ENCODE measurements around the gene AVL9. TPM values are rescaled to one million over a fixed set of nuclear protein-coding genes. Genes with fewer than 3 reads are reported as not detected.
"Not testable (repeated sequence)": the region's sequence is repeated elsewhere in the genome, so short reads cannot be mapped to it uniquely, and the experiment has no call there.

Gene AVL9
- total RNA-seq, 1 donor from 2014 or later, result 21.2 TPM

DNA sequence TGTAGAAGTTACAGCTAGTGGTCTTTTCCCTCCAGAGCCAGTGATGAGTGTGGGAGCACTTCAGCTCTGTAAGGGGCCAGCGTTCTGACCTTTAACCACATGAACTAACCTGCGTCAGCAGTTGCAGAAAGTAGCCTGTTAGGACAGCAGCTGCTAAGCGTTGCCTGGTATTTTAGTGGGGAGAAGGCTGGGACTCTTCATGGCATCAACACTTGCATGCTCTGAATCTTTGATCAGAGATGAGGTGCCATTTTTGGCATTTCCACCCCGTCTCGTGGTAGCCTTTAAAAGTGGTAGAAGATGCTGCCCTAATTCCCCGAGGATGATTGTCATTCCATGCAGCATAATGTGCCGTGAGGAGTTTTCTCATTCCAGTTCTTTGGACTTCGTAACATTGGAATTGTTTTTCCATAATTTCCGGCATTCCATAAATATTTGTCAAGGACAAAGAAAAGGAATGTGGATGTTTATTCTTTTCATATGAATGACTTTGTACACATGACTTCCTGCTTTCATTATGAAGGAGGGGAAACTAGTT is 92.2 kb downstream of the AVL9 start:
- TF ChIP-seq, protein P1, sequence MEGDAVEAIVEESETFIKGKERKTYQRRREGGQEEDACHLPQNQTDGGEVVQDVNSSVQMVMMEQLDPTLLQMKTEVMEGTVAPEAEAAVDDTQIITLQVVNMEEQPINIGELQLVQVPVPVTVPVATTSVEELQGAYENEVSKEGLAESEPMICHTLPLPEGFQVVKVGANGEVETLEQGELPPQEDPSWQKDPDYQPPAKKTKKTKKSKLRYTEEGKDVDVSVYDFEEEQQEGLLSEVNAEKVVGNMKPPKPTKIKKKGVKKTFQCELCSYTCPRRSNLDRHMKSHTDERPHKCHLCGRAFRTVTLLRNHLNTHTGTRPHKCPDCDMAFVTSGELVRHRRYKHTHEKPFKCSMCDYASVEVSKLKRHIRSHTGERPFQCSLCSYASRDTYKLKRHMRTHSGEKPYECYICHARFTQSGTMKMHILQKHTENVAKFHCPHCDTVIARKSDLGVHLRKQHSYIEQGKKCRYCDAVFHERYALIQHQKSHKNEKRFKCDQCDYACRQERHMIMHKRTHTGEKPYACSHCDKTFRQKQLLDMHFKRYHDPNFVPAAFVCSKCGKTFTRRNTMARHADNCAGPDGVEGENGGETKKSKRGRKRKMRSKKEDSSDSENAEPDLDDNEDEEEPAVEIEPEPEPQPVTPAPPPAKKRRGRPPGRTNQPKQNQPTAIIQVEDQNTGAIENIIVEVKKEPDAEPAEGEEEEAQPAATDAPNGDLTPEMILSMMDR (IDR thresholded peaks at IDR 0.05), result no peak
- DNase-seq (ENCODE audit: extremely low spot score, unreplicated experiment), result no peak
- Mint-ChIP-seq H3K27me3 (ENCODE audit: unreplicated experiment) (no peaks in the 10 kb centered on the region), H3K9me3 (ENCODE audit: unreplicated experiment) (no peaks in the 10 kb centered on the region), H3K4me1 (ENCODE audit: unreplicated experiment) (peaks cover 43% of the 10 kb centered on the region), H3K36me3 (ENCODE audit: unreplicated experiment) (peaks cover 29% of the 10 kb centered on the region), H3K27ac (ENCODE audit: unreplicated experiment) (peak overlapping the region; percentile 77), H3K4me3 (ENCODE audit: unreplicated experiment) (peak overlapping the region; percentile 24)

DNA sequence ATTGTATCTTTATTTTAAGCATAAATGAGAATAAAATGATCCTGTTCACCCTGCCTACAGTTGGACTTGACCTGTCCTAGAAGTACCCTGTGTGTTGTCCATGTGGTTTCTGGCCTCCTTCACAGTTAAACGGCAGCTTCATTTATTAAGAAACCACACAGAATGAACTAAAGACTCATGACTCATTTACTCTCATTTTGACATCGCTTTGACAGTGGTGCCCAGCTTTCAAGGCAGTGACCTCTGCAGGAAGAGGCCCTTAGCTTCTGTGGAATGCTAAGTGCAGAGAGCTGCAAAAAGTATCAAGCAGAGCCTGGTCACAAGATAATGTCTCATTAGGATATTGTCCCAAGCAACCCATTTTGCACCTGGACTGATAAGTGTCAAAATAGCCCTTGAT is 93.4 kb downstream of the AVL9 start:
- TF ChIP-seq, protein P1 (IDR thresholded peaks at IDR 0.05), result no peak
- Mint-ChIP-seq H3K27me3 (ENCODE audit: unreplicated experiment) (no peaks in the 10 kb centered on the region), H3K4me3 (ENCODE audit: unreplicated experiment) (no peak overlapping the region), H3K27ac (ENCODE audit: unreplicated experiment) (peak overlapping the region; percentile 77), H3K4me1 (ENCODE audit: unreplicated experiment) (peaks cover 43% of the 10 kb centered on the region), H3K9me3 (ENCODE audit: unreplicated experiment) (no peaks in the 10 kb centered on the region), H3K36me3 (ENCODE audit: unreplicated experiment) (peaks cover 25% of the 10 kb centered on the region)
- no peak for DNase-seq (ENCODE audit: extremely low spot score, unreplicated experiment)

DNA sequence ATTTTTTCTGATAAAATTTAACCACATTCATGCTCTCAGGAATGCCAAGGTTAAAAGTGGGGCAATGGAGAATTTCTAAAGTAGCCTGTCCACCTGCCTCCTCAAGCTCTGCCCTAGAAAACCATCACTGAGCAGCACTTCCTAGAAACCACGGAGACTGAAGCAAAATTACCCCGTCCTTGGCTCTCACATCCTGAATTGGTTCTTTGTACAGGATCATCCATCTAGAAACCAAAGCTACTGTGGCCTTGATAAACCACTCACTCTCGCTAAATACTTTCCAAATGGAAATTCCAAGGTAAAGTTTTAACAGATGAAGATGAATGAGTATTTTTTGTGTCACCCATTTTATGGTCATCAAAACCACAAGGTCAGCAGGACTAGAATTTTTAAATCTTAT is 96.6 kb downstream of the AVL9 start:
- TF ChIP-seq, protein P1 (IDR thresholded peaks at IDR 0.05), result no peak
- Mint-ChIP-seq H3K9me3 (ENCODE audit: unreplicated experiment) (no peaks in the 10 kb centered on the region), H3K27ac (ENCODE audit: unreplicated experiment) (no peak overlapping the region), H3K36me3 (ENCODE audit: unreplicated experiment) (peaks cover 13% of the 10 kb centered on the region), H3K4me3 (ENCODE audit: unreplicated experiment) (no peak overlapping the region), H3K4me1 (ENCODE audit: unreplicated experiment) (peaks cover 29% of the 10 kb centered on the region), H3K27me3 (ENCODE audit: unreplicated experiment) (no peaks in the 10 kb centered on the region)
- DNase-seq (ENCODE audit: extremely low spot score, unreplicated experiment), result no peak

DNA sequence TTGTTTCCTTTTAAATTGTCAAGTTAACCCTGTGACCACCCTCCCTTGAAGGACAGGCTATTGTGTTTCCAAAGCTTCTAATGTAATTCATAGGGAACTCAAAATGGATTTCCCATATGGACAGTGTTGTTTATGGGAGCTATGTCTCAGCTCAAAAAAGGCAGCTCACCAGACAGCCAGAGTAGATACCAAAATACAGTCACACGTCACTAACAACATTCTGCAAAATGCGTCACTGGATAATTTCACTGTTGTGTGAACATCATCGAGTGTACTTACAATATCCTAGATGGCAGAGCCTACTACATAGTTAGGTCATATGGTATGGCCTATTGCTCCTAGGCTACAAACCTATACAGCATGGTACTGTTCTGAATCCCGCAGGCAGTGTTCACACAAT is 97.4 kb downstream of the AVL9 start:
- H3K4me3 Mint-ChIP-seq (ENCODE audit: unreplicated experiment), result no peak overlapping the region
- H3K27me3 Mint-ChIP-seq (ENCODE audit: unreplicated experiment), result no peaks in the 10 kb centered on the region
- peaks cover 21% of the 10 kb centered on the region for H3K4me1 Mint-ChIP-seq (ENCODE audit: unreplicated experiment)
- H3K9me3 Mint-ChIP-seq (ENCODE audit: unreplicated experiment), result peaks cover 2% of the 10 kb centered on the region
- TF ChIP-seq, protein P1 (IDR thresholded peaks at IDR 0.05), result no peak
- no peak for DNase-seq (ENCODE audit: extremely low spot score, unreplicated experiment)
- peaks cover 13% of the 10 kb centered on the region for H3K36me3 Mint-ChIP-seq (ENCODE audit: unreplicated experiment)
- no peak overlapping the region for H3K27ac Mint-ChIP-seq (ENCODE audit: unreplicated experiment)

DNA sequence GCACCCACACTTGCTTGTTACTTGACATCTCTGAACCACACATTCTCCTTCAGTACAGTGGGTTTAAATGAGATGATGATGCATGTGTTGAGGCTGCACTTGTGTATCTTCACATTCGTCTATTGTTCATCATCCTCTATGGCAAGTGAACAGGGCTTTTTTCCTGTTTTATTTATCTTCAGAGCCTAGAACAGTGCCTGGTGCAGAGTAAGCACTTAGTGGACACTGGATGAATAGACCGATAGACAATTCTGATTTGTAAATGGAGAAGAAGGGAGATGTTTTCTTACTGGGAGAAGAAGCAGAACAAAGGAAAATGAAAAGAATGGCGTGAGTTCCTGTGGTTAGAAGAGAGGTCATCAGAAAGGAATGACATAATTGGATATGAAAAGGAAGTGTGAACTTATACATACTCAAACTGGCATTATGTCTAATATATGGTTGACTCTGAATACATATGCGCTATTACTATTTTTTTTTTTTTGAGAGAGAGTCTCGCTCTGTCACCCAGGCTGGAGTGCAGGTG is 99.7 kb downstream of the AVL9 start:
- no peaks in the 10 kb centered on the region for H3K27me3 Mint-ChIP-seq (ENCODE audit: unreplicated experiment)
- H3K9me3 Mint-ChIP-seq (ENCODE audit: unreplicated experiment), result peaks cover 12% of the 10 kb centered on the region
- no peak for DNase-seq (ENCODE audit: extremely low spot score, unreplicated experiment)
- H3K27ac Mint-ChIP-seq (ENCODE audit: unreplicated experiment), result no peak overlapping the region
- TF ChIP-seq, protein P1 (IDR thresholded peaks at IDR 0.05), result no peak
- H3K4me1 Mint-ChIP-seq (ENCODE audit: unreplicated experiment), result peaks cover 3% of the 10 kb centered on the region
- no peak overlapping the region for H3K4me3 Mint-ChIP-seq (ENCODE audit: unreplicated experiment)
- peaks cover 13% of the 10 kb centered on the region for H3K36me3 Mint-ChIP-seq (ENCODE audit: unreplicated experiment)

DNA sequence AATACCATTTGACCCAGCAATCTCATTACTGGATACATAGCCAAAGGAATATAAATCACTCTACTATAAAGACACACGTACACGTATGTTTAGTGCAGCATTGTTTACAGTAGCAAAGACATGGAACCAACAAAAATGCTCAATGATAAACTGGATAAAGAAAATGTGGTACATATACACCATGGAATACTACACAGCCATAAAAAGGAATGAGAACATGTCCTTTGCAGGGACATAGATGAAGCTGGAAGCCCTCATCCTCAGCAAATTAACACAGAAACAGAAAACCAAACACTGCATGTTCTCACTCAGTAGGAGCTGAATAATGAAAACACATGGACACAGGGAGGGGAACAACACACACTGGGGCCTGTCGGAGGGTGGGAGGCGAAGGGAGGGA is 105.9 kb downstream of the AVL9 start:
- not testable (repeated sequence) for H3K36me3 Mint-ChIP-seq (ENCODE audit: unreplicated experiment); H3K4me3 Mint-ChIP-seq (ENCODE audit: unreplicated experiment); H3K27ac Mint-ChIP-seq (ENCODE audit: unreplicated experiment); DNase-seq (ENCODE audit: extremely low spot score, unreplicated experiment); H3K27me3 Mint-ChIP-seq (ENCODE audit: unreplicated experiment); H3K4me1 Mint-ChIP-seq (ENCODE audit: unreplicated experiment)
- peaks cover 27% of the 10 kb centered on the region for H3K9me3 Mint-ChIP-seq (ENCODE audit: unreplicated experiment)
